ENCODE measurements around the gene GJD3. TPM values are rescaled to one million over a fixed set of nuclear protein-coding genes. Genes with fewer than 3 reads are reported as not detected.

The GJD3 gene
- total and polyA plus RNA-seq, 2 of the 4 experiments (the other 2 are of a cell fraction): 0.10 TPM; not detected in 1

- in situ Hi-C loops (cut with MboI; ENCODE audit: low sequenced_read_pairs) (loop anchor here (5.0 to 25.0 kb wide), 3 partner anchors 169 to 1299 kb away; partner anchors contain the start of genes KRT27 and KRT28), dilution Hi-C loops (cut with HindIII; ENCODE audit: low sequenced_read_pairs, unreplicated experiment) (no loop called here), intact Hi-C loops (cut with micrococcal nuclease) (loop anchor here (10.0 kb wide), 1 partner anchor 432 kb away; the partner anchor contains the start of gene KRT28)
- H4K8ac ChIP-seq (ENCODE audit: low read depth in 2 of 2, low read length in 2 of 2): peak overlapping the region; percentile 51 to 72; a peak in 2 of 4 replicates
- no peak for DNase-seq
- H3K4me1 ChIP-seq (ENCODE audit: control insufficient read depth, insufficient read depth, low read length): peaks cover 4% of the 10 kb centered on the region; the same call in 1 of the 2 replicates
- peak; percentile 35 for ATAC-seq (ENCODE audit: low read depth)
- peak overlapping the region; percentile 15; the same call in 1 of the 2 replicates for H4K5ac ChIP-seq (ENCODE audit: low read depth, low read length)
- peaks cover 0 to 7% of the 10 kb centered on the region in 2 experiments; a peak in 1 of 4 replicates for H3K79me1 ChIP-seq (ENCODE audit: low read depth in 1 of 2, low read length in 2 of 2)
- no peak overlapping the region; the same call in 1 of the 2 replicates for H3K14ac ChIP-seq (replicated peaks; ENCODE audit: low read depth, low read length)
- TF ChIP-seq SMC3 (IDR thresholded peaks at IDR 0.05; ENCODE audit: low read depth, low read length) (no peak), POLR2A (IDR thresholded peaks at IDR 0.05; ENCODE audit: low read depth, low read length) (peak; percentile 10; the same call in 1 of the 2 replicates)
- peak overlapping the region; percentile 93 for H2AFZ ChIP-seq (replicated peaks; ENCODE audit: low read length, poor library complexity)
- no peak overlapping the region; the same call in 1 of the 2 replicates for H3K27ac ChIP-seq (ENCODE audit: insufficient read depth, low read length)
- no peaks in the 10 kb centered on the region for H3K36me3 ChIP-seq (ENCODE audit: control insufficient read depth, insufficient read depth, low read length)
- peak overlapping the region; percentile 26; the same call in 1 of the 2 replicates for H4K91ac ChIP-seq (ENCODE audit: insufficient read depth, low read depth, low read length)
- H3K9ac ChIP-seq (ENCODE audit: low read depth, low read length): peak overlapping the region; percentile 40
- ChIA-PET CTCF (interaction anchor here (0.6 to 1.5 kb wide), 6 partner anchors 48 to 197 kb away, joined by 3 to 7 read pairs (median 4); no protein-coding TSS in a partner anchor), POLR2A (ENCODE audit: unreplicated experiment) (no interaction called here)
- H2BK15ac ChIP-seq (ENCODE audit: low read depth, low read length): no peak overlapping the region
- H4K20me1 ChIP-seq (ENCODE audit: insufficient read depth, low read length): no peaks in the 10 kb centered on the region
- H2AK5ac ChIP-seq (ENCODE audit: low read depth, low read length): 0 out of 2 replicates have a peak overlapping the region, but pooled peaks have one; percentile 39
- peak overlapping the region; percentile 48 for H3K4me3 ChIP-seq (ENCODE audit: insufficient read depth, low read depth, low read length)
- H3K9me1 ChIP-seq (ENCODE audit: insufficient read depth, low read length): no peaks in the 10 kb centered on the region; the same call in 1 of the 2 replicates
- H3K4ac ChIP-seq (ENCODE audit: low read depth, low read length): peak overlapping the region; percentile 50; the same call in 1 of the 2 replicates
- H2BK20ac ChIP-seq (ENCODE audit: low read depth, low read length): no peak overlapping the region
- H3K23ac ChIP-seq (ENCODE audit: low read depth, low read length): no peak overlapping the region; the same call in 1 of the 2 replicates
- no peaks in the 10 kb centered on the region for H3K9me3 ChIP-seq (ENCODE audit: control insufficient read depth, insufficient read depth, low read length)
- H2AK9ac ChIP-seq (replicated peaks; ENCODE audit: low read depth, low read length, poor library complexity): peak overlapping the region; percentile 84
- no peak overlapping the region for H3K18ac ChIP-seq (ENCODE audit: low read depth, low read length)
- 4% methylated on average over 45 of the region's 91 CpGs; no CpG with 5 or more reads in 1 of the 2 experiments for WGBS, 2 experiments (ENCODE audit: extremely low coverage in 2 of 2, insufficient read length in 1 of 2)
- H2BK5ac ChIP-seq (ENCODE audit: low read depth, low read length, poor library complexity, severe bottlenecking): no peak overlapping the region
- H3K27me3 ChIP-seq (ENCODE audit: control insufficient read depth, insufficient read depth, low read length): no peaks in the 10 kb centered on the region
- H2BK120ac ChIP-seq (ENCODE audit: low read depth, low read length): 0 out of 2 replicates have a peak overlapping the region, but pooled peaks have one; percentile 30
- no peak overlapping the region for H3K56ac ChIP-seq (ENCODE audit: extremely low read depth, insufficient read depth, low read length)
- BruUV-seq (replicated peaks): no TSS peak
- peak overlapping the region; percentile 83 for H3K4me2 ChIP-seq (ENCODE audit: low read depth, low read length)
Observed at GRCh38 chr17:40363111-40363827, 1.3 kb downstream of the GJD3 start.
